A673 (cell line): ENCODE results near the gene CYP19A1. TPM values are rescaled to one million over a fixed set of nuclear protein-coding genes. Genes with fewer than 3 reads are reported as not detected.

ENCODE experiments used
- BruUV-seq: library from RNA; stranded (reverse); fragments of 400-500 nt; replicated peaks from 2 replicates; lab custom pipeline; 2021; lab: Mats Ljungman, UMichigan
- CTCF ChIA-PET: fragments of 300-600 bp; sonication (Branson Sonifier 250); formaldehyde crosslinking; loops from one replicate; lab custom pipeline; 2022; ENCODE audit warnings: antibody characterized with exemption; lab: Charles Lee
- POLR2A ChIA-PET: fragments of 300-600 bp; sonication (Branson Sonifier 250); formaldehyde crosslinking; loops from one replicate; lab custom pipeline; 2022; ENCODE audit warnings: antibody characterized with exemption; ENCODE audit not compliant: low non-redundant PET; lab: Charles Lee
- DNase-seq: peaks from one replicate; pipeline ENCODE4 v3.0.0-alpha.2; 2015; ENCODE audit warnings: low spot score
- H3K27ac ChIP-seq: fragments of 200-600 bp; sonication (generic); 2 replicates; pipeline ENCODE4 v1.5.1; 2016; ENCODE audit warnings: mixed run types, low read depth, mild to moderate bottlenecking, mixed read lengths, antibody characterized with exemption, low read length; ENCODE audit not compliant: poor library complexity, severe bottlenecking
- H3K27me3 ChIP-seq: fragments of 200-600 bp; sonication (generic); replicated peaks from 2 replicates; pipeline ENCODE4 v1.6.1; 2017; ENCODE audit warnings: mixed run types, low read depth, mild to moderate bottlenecking, mixed read lengths, antibody characterized with exemption, low read length; ENCODE audit not compliant: insufficient read depth, poor library complexity
- H3K36me3 ChIP-seq: fragments of 200-600 bp; sonication (generic); 2 replicates; pipeline ENCODE4 v1.6.1; 2016; ENCODE audit warnings: mixed run types, mild to moderate bottlenecking, mixed read lengths, antibody characterized with exemption, low read length; ENCODE audit not compliant: insufficient read depth, poor library complexity, severe bottlenecking
- H3K4me1 ChIP-seq: fragments of 200-600 bp; sonication (generic); 2 replicates; pipeline ENCODE4 v1.6.1; 2017; ENCODE audit warnings: mixed run types, mild to moderate bottlenecking, mixed read lengths, antibody characterized with exemption, low read length; ENCODE audit not compliant: insufficient read depth, poor library complexity, severe bottlenecking
- H3K4me3 ChIP-seq: fragments of 200-600 bp; sonication (generic); 2 replicates; pipeline ENCODE4 v1.5.1; 2016; ENCODE audit warnings: low read depth, mixed run types, mild to moderate bottlenecking, mixed read lengths, low read length; ENCODE audit not compliant: poor library complexity, severe bottlenecking
- H3K9me3 ChIP-seq: fragments of 200-600 bp; sonication (generic); 2 replicates; pipeline ENCODE4 v1.6.1; 2016; ENCODE audit warnings: mixed run types, low read depth, mild to moderate bottlenecking, mixed read lengths, antibody characterized with exemption, low read length; ENCODE audit not compliant: poor library complexity, severe bottlenecking
- CTCF ChIP-seq: fragments of 300-800, 200-600 bp; sonication (generic); conservative IDR thresholded peaks from 2 replicates; pipeline ENCODE4 v1.5.1; 2017; ENCODE audit warnings: low read depth, mild to moderate bottlenecking, antibody characterized with exemption, low read length, moderate library complexity, mixed read lengths
- EZH2 ChIP-seq: fragments of 200-600 bp; sonication (generic); IDR thresholded peaks from 2 replicates; pipeline ENCODE4 v1.6.1; 2017; ENCODE audit warnings: borderline replicate concordance, low read depth, mild to moderate bottlenecking, mixed read lengths, antibody characterized with exemption, low read length; ENCODE audit not compliant: poor library complexity, severe bottlenecking
- intact Hi-C: fragments of 100-400 bp; cut with micrococcal nuclease; formaldehyde crosslinking; loops from one replicate; pipeline ENCODE4 v1.10.0; 2022; ENCODE audit not compliant: unreplicated experiment
- total RNA-seq: library from RNA; stranded (reverse); gene quantifications from 2 replicates; pipeline ENCODE4 v1.2.3, GENCODE V29; 2021

CYP19A1 gene
- total RNA-seq, 1 experiment from 2014 or later: 0.80 TPM

GRCh38 chr15:51180534-51180933, 157.9 kb downstream of the CYP19A1 start:
- no peak for DNase-seq

GRCh38 chr15:51180011-51180410, 158.4 kb downstream of the CYP19A1 start:
- POLR2A ChIA-PET: no interaction called here
- H3K9me3 ChIP-seq: no peaks in the 10 kb centered on the region
- BruUV-seq: no TSS peak
- no peaks in the 10 kb centered on the region for H3K4me1 ChIP-seq
- CTCF ChIA-PET: no interaction called here
- TF ChIP-seq EZH2 (no peak), CTCF (no peak)
- DNase-seq: no peak
- H3K4me3 ChIP-seq: no peak overlapping the region
- no peak overlapping the region for H3K27ac ChIP-seq
- H3K36me3 ChIP-seq: no peaks in the 10 kb centered on the region
- H3K27me3 ChIP-seq: peaks cover 7% of the 10 kb centered on the region
- intact Hi-C loops: no loop called here

More at GRCh38 chr15:51180534-51180933, 157.9 kb downstream of the CYP19A1 start:
- POLR2A ChIA-PET: no interaction called here
- intact Hi-C loops: no loop called here
- no TSS peak for BruUV-seq
- TF ChIP-seq EZH2 (no peak), CTCF (no peak)
- Histone ChIP-seq H3K27me3 (peaks cover 10% of the 10 kb centered on the region), H3K4me3 (no peak overlapping the region), H3K36me3 (no peaks in the 10 kb centered on the region), H3K4me1 (no peaks in the 10 kb centered on the region), H3K9me3 (no peaks in the 10 kb centered on the region), H3K27ac (no peak overlapping the region)
- CTCF ChIA-PET: no interaction called here

- DNase-seq: no peak
- H3K27ac ChIP-seq: no peak overlapping the region
- BruUV-seq: no TSS peak
- H3K36me3 ChIP-seq: no peaks in the 10 kb centered on the region
- ChIA-PET CTCF (interaction anchor here (1.9 kb wide), 1 partner anchor 9 kb away, joined by 6 read pairs; no protein-coding TSS in a partner anchor), POLR2A (interaction anchor here (0.7 kb wide), 1 partner anchor 27 kb away, joined by 3 read pairs; no protein-coding TSS in a partner anchor)
- no peak for TF ChIP-seq CTCF
- TF ChIP-seq EZH2: no peak
- H3K4me1 ChIP-seq: no peaks in the 10 kb centered on the region
- intact Hi-C loops: no loop called here
- H3K27me3 ChIP-seq: no peaks in the 10 kb centered on the region
- H3K4me3 ChIP-seq: no peak overlapping the region
- no peaks in the 10 kb centered on the region for H3K9me3 ChIP-seq
Observed at GRCh38 chr15:51172193-51172592, 166.2 kb downstream of the CYP19A1 start.
